Fibroblast of the aortic adventitia (primary cell): ENCODE results near the gene TBC1D9B. TPM values are rescaled to one million over a fixed set of nuclear protein-coding genes. Genes with fewer than 3 reads are reported as not detected.
"Not testable (repeated sequence)": the region's sequence is repeated elsewhere in the genome, so short reads cannot be mapped to it uniquely, and the experiment has no call there.

ENCODE experiments used
- DNase-seq: peaks from one replicate; pipeline ENCODE4 v3.0.0-alpha.2; 2010; ENCODE audit warnings: low read depth
- H3K4me3 ChIP-seq: 2 replicates; pipeline ENCODE4 v1.5.1; 2011; ENCODE audit warnings: low read depth, mild to moderate bottlenecking, control low read depth, low read length, moderate library complexity
- CTCF ChIP-seq: IDR thresholded peaks from 2 replicates; pipeline ENCODE4 v1.5.1; 2011; ENCODE audit warnings: mild to moderate bottlenecking, low read length, control low read depth, inconsistent platforms; ENCODE audit not compliant: insufficient read depth
- total RNA-seq: library from RNA; depleted of rRNA; stranded (reverse); fragments of >200 nt; gene quantifications from 2 replicates; pipeline ENCODE4 v1.2.3, GENCODE V29; 2012; ENCODE audit warnings: low replicate concordance

TBC1D9B gene
- total RNA-seq, 1 donor = 70.9 TPM

DNA sequence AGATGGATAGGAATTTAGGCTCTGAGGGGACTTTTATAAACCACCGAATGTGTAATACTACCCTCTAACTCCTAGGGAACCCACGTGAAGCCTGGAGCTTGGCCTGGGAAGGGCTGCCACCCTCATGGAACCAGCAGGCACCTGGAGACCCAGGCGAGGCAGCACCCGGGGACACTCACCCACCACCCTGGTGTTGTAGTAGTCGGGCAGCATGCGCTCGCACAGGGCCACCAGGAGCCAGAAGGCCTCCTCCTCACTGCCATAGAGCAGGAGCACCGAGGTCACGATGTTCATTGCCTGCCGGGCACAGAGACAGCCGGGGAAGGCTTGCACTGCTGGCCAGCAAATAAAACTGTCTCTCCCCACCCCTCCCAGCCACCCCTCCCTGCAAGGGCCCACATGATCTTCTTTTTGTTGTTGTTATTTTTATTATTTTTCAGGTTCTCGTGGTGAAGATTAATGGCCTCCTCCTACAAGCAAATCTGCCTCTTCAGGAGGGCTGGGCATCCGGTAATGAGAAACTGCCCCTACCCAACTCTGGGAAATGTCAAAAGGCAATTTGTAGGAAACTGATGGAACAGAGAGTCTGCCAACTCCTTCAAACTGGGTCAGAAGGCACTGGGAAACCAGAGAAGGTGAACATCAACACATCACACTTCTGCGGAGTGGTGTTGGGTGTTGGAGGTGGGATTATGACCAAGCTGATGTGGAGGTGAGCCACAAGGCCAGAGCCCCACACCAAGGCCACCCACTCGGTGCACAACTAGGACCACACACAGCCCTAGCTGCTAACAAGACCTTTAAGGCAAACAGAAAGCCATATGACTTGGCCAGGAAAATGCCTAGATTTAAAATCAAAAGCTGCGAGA lies 31.7 kb downstream of the TBC1D9B start:
- no peak for DNase-seq
- no peak for TF ChIP-seq CTCF
- no peak overlapping the region for H3K4me3 ChIP-seq

DNA sequence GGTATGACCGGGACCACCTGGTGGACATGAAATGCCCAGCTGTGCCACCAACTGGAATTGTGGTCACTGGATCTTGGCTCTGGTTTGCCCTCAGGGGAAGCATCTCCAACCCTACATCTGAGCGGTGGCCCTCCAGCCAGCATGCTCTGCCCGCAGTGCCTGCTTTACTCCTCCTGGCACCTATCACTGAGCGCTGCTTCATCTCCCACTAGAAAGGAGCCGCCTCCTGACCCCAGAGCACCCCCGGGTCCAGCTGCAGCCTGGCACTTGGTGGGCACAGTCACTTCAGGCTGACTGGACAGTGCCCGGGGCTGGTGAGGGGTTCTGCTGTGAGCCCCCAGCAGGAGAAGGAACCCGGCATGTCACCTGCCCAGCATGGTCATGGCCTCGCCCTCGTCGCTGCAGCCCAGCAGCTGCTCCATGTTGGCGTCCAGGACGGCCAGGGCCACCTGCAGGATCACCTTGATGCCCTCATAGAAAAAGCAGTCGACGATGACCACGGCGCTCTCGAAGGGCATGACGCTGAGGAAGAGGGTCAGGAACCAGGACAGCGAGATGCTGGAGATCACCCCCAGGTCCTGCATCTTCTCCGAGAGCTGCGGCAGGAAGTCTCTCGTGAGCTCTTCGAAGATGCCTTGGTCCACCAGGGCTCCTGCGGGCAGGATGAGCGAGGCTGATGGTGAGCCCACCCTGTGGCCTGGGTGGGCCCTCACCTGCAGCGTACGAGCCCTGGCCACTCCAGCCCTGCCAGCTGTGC lies 33.0 kb downstream of the TBC1D9B start:
- DNase-seq = no peak
- TF ChIP-seq CTCF = no peak
- H3K4me3 ChIP-seq = no peak overlapping the region

DNA sequence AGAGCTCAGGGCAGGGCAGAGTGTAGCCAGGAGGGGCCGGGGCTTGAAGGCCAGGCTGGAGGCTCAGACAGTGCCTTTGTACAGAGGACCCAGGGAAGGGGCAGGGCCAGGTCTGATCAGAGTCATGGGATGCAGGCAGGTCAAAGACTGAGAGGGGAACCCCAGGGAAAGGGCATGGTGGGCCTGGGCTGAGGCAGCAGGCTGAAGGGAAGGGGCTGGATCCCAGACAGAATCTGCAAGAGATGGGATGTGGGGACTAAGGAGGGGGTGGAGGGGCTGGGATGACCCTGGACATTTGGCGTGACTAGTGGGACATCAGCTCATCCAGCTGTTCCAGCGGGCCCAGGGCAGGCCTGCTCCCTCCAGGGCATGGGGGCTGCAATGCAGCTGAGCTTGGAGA lies 33.6 kb downstream of the TBC1D9B start:
- no peak for DNase-seq
- no peak for TF ChIP-seq CTCF

GRCh38 chr5:179873588-179874110 lies 34.0 kb downstream of the TBC1D9B start:
- TF ChIP-seq CTCF = no peak
- H3K4me3 ChIP-seq = no peak overlapping the region
- no peak for DNase-seq

More for the DNA sequence above, 33.6 kb downstream of the TBC1D9B start:
- H3K4me3 ChIP-seq = no peak overlapping the region

DNA sequence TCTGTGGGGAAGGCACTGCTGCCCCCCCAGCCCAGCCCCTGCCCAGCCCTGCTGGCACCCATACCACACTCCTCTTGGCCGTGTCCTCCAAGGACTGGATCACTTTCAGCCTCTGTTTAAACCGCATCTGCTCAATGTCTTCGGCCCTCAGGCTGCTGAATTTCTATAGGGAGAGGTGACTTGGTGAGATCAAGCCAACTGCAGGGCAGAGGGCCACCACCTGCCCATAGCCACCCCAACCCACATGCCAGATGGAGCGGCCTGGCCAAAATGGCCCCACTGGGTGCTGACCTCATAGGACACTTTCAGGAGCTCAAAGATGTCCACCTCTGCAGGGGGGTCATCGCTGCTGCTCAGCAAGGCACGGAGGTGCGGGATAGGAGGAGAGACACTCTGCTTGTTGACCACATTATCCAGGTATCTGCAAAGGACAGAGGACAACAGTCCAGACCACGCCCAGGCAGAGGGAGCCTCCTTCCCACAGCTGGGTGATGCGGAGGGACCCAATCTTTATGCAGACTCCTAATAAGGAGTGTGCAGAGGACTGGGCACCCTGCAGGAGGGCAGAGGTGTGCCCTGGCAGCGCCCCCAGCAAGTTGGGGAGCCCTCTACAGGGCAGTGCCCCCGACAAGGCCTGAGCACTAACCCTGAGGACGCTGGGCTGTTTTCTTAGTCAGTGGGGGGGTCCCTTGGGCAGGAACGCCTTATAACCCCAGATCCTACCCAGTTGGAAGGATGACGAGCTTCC lies 34.7 kb downstream of the TBC1D9B start:
- no peak overlapping the region for H3K4me3 ChIP-seq
- TF ChIP-seq CTCF = no peak
- no peak for DNase-seq

DNA sequence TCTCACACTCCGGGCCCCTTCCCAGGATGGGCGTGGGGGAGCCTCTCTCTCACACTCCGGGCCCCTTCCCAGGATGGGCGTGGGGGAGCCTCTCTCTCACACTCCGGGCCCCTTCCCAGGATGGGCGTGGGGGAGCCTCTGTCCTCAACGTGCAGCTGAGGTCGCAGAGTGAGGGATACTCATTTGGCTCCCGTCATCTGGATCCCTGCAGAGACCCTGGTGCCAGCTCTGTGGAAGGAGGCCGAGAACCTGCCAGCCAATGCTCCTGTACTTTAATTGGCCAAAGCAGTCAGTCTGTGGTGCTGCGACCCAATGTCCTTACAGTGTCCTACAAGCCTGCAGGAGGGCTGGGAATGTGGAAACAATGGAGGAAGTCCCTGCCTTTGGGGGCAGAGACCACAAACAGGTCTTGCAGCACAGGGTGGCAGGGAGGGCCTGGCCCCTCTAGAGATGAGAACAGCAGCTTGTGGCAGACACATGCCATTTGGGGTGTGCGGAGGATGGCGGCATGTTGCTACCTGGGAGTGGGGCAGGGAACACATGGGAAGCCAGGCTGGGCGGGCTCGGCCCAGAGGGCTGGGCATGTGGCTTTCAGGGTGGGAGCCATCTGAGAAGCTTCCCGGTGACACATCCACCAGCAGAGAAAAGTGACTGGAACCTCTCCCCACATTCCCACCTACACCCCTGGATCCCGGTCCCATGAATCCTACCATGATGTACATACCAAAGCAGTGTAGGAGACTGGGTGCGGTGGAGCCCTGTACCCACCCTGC lies 35.5 kb downstream of the TBC1D9B start:
- H3K4me3 ChIP-seq = no peak overlapping the region
- DNase-seq = no peak
- TF ChIP-seq CTCF = no peak

DNA sequence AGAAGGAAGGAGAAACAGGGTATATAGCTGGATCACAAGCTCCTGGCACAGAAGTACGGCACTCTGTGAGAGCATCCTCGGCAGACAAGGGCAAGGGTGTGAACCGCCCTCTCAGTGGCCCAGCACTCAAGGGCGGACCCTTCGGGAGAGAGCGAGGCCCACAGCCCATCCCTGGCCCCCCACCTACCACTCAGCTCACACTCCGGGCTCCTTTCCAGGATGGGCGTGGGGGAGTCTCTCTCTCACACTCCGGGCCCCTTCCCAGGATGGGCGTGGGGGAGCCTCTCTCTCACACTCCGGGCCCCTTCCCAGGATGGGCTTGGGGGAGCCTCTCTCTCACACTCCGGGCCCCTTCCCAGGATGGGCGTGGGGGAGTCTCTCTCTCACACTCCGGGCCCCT lies 36.2 kb downstream of the TBC1D9B start:
- not testable (repeated sequence) for H3K4me3 ChIP-seq, DNase-seq
